HG03066 (cell line): ENCODE measurements around the gene PPCDC.

ENCODE experiments used
- ATAC-seq: cut with Tn5 transposase; IDR thresholded peaks from one replicate; pipeline ENCODE4 v1.9.1; 2021; ENCODE audit warnings: low read depth; ENCODE audit not compliant: unreplicated experiment

The PPCDC gene

GRCh38 chr15:75042730-75043508, 19.5 kb downstream of the PPCDC start:
- ATAC-seq: peak; percentile 63

GRCh38 chr15:75043509-75044257, 20.3 kb downstream of the PPCDC start:
- peak; percentile 24 for ATAC-seq

GRCh38 chr15:75044258-75044878, 21.0 kb downstream of the PPCDC start:
- ATAC-seq: no peak

- ATAC-seq: no peak
Measured at GRCh38 chr15:75045332-75046015, 22.1 kb downstream of the PPCDC start.

DNA sequence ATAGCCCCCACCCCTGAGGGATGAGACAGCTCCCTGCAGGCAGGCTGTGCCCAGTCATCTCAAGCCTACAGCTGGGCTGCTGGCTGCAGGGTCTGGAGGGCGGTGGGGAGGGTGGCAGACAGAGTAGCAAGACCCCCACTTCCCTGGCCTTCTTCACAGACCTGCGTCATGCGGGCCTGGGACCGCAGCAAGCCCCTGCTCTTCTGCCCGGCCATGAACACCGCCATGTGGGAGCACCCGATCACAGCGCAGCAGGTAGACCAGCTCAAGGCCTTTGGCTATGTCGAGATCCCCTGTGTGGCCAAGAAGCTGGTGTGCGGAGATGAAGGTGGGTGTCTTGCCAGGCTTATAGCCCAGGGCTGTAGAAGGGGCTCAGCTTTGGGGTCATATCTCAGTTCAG, 25.0 kb downstream of the PPCDC start:
- ATAC-seq: no peak

DNA sequence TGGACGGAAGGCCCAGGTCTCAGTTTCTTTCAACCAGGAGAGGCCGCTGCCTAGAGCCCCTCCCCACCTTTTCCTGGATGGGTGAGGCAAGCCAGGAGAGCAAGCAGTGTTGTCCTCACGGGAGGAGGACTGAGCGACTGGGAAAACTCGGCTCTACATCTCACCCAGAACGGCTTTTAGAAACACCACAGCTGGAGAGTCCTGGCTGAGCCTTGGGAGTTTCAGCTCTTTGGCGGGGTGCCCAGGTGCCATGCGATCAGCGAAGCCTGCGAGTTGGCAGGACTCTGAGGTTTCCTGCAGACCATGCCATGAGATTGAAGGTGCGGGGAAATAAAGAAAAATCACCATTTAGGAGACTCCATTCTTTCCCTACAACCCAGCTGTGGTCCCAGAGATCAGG, 26.0 kb downstream of the PPCDC start:
- ATAC-seq: no peak

DNA sequence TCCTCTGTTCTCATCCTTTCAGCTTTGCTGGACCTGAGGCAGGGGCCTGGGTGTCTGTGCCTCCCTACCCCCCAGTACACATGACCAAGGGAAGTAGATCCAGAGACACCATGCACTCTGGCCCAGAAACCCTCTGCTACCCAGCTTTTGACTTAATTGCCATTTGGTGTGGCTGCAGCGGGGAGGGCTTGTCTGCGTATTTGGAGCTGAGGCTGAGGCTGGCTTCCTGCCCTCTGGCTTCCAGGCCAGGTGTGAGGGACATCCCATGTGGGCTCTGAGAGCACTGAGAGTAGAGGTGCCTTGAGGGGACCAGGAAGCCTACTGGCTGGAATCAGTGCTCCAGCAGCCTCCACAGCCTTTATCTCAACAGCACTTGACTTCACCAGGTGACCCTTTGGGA, 26.9 kb downstream of the PPCDC start:
- ATAC-seq: no peak

- no peak for ATAC-seq
Measured at GRCh38 chr15:75051191-75051608, 27.8 kb downstream of the PPCDC start.

DNA sequence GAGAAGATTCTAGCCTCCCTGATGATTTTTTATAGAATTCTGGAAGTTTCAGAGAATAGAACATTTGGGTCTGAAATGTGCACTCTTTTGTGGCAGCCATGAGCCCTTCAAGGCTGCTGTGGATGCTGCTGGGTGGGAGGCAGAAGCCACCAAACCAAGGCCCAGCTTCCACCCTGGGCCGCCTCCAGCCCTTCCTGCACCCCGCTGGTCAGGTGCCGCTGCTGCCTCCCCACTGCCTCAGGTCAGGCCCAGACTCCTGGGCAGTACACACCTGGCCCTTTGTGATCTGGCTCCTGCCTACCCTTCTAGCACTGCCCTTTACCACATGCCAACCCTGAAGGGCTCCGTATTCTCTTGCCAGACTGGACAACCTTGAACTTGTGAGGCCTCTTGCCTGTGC, 28.3 kb downstream of the PPCDC start:
- no peak for ATAC-seq

- no peak for ATAC-seq
Measured at GRCh38 chr15:75052972-75053747, 29.8 kb downstream of the PPCDC start.

- ATAC-seq: no peak
Measured at GRCh38 chr15:75053748-75054125, 30.3 kb downstream of the PPCDC start.

DNA sequence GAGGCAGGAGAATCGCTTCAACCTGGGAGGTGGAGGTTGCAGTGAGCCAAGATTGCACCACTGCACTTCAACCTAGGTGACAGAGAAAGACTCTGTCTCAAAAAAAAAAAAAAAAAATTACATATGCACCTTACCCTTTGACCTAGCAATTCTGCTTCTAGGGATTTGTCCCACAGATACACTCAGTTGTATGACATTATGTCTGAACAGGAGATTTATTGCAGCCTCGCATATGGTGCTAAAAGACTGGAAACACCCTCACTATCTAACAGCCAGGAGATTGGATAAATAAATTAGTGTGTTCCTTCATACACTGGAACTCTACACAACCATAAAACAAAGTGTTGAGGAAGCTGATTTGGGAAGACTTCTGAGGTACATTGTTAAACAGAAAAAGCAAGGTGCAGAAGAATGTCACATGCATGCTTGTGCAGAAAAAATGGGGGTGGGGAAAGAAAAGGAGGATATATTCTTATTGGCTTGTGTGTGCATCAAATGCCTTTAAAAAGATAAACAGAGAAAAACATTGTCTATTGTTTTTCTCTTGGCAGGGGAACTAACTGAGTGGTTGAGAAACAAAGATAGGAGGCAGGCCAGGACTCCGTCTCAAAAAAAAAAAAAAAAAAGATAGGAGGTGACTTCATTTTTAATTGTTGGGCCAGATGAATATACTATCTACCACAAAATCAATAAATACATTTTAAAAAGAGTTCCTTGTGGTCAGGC, 30.9 kb downstream of the PPCDC start:
- no peak for ATAC-seq

DNA sequence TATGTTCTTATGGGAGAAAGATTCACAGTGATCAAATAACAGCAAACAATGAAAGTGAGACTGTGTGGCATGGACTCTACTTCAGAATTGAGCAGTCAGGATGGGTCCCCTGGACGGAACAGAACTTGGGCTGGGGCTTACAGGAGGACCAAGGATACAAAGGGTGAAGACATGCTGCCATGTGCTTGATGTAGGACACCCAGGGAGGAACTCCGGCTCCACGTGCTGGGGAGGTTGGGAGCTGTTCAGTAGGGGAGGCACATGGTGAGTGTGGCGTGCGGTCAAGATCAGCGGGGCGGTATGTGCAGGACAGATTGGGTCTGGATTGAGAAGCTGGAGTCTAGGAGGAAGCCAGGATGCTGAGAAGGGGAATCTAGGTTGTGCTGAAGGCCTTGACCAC, 32.6 kb downstream of the PPCDC start:
- ATAC-seq: no peak

DNA sequence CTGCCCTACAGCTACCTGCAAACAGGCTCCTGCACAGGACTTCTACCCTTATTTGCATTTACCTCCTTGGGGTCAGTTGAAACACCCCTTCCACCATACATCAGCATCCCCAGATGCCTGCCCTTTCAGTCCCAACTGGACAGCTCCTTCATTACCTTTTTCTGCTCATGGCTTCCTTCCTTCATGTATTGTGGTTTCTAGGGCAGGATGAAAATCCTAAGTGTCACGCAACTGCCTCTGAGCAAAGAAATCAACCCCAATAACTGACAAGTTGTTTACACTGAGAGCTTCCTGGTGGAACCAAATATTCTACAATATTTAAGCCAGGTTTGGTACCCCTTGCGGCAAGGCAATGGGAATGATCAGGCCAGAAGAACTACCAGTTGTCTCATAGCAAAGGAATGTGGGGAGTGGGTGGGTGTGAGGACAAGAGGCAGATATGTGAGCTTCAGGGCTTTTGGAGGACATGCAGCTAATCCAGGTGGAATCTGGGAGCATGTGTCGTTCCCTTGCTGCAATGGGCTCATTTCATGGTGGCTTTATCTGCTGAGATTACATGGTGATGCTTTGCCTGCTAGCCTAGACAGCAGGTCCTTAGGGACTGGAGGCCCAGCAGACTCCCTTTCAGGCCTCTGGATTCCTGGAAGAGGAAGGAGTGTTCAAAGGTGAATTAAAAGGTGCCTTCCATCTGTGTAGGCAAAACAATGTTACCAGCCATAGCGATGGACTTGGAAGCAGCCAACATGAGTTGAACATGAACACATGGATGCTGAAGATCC, 34.9 kb downstream of the PPCDC start:
- ATAC-seq: no peak

GRCh38 chr15:75059607-75060006, 36.2 kb downstream of the PPCDC start:
- ATAC-seq: no peak

- ATAC-seq: no peak
Measured at GRCh38 chr15:75061272-75061671, 37.9 kb downstream of the PPCDC start.

- no peak for ATAC-seq
Measured at GRCh38 chr15:75062706-75063105, 39.3 kb downstream of the PPCDC start.

GRCh38 chr15:75063338-75063737, 39.9 kb downstream of the PPCDC start:
- no peak for ATAC-seq

DNA sequence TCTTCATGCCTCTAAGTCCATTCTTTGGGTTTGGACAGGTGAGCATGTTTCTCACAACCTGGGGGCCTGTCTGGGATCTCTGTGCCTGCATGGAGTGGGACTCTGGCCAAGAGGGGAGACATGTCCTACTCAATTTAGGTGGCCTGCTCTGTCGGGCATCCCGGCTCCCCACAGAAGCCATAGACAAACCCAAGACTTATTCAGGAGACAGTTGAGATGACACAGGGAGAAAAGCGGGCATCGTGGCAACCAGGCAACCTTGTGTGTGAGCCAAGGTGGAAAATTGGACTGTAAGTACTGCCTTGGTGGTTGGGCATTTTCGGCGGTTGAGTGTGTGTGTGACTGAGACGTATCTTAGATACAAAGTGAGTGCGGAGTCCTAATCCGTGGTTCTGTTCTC, 40.5 kb downstream of the PPCDC start:
- no peak for ATAC-seq
